Thoracic aorta (tissue), 2 donors: ENCODE measurements around the gene UNC13D. TPM values are rescaled to one million over a fixed set of nuclear protein-coding genes. Genes with fewer than 3 reads are reported as not detected.
"Not testable (repeated sequence)": the region's sequence is repeated elsewhere in the genome, so short reads cannot be mapped to it uniquely, and the experiment has no call there.

Experiments used
- ATAC-seq: fragments of 150-250 bp; one replicate; pipeline ENCODE4 v1.8.0; 2017; ENCODE audit warnings: low read depth; ENCODE audit not compliant: insufficient number of reproducible peaks, low FRiP score
- DNase-seq: peaks from one replicate; pipeline ENCODE4 v3.0.0-alpha.2; 2020; ENCODE audit warnings: low spot score
- H3K27ac ChIP-seq, 2 donors: fragments of 200-600 bp; sonication (generic); 1 replicate in 1 of 2; 2 replicates in 1 of 2; pipeline ENCODE4 v1.5.1; 2016; ENCODE audit warnings: mild to moderate bottlenecking in 2 of 2, moderate library complexity in 2 of 2
- H3K27me3 ChIP-seq: fragments of 200-600 bp; sonication (generic); replicated peaks from 2 replicates; pipeline ENCODE4 v1.6.0; 2016; ENCODE audit warnings: mild to moderate bottlenecking; ENCODE audit not compliant: insufficient read depth
- H3K36me3 ChIP-seq: fragments of 200-600 bp; sonication (generic); one replicate; pipeline ENCODE4 v1.5.1; 2016
- H3K4me1 ChIP-seq, 2 donors: fragments of 200-600 bp; sonication (generic); 1 replicate in 1 of 2; 2 replicates in 1 of 2; pipeline versions ENCODE4 v1.5.1 to v1.6.0; 2016; ENCODE audit warnings: low read depth in 2 of 2, mild to moderate bottlenecking in 1 of 2; ENCODE audit not compliant: control insufficient read depth in 1 of 2
- H3K4me3 ChIP-seq: fragments of 200-600 bp; sonication (generic); 2 replicates; pipeline ENCODE4 v1.5.1; 2016; ENCODE audit warnings: mild to moderate bottlenecking
- H3K9me3 ChIP-seq: fragments of 200-600 bp; sonication (generic); 2 replicates; pipeline ENCODE4 v1.5.1; 2016
- CTCF ChIP-seq: fragments of 200-600 bp; sonication (generic); IDR thresholded peaks from one replicate; pipeline ENCODE4 v1.5.1; 2019; ENCODE audit warnings: antibody characterized with exemption
- total RNA-seq, 2 donors: library from RNA; depleted of rRNA; stranded (reverse); fragments of >200 nt; gene quantifications; one replicate each; pipeline versions ENCODE4 v1.1.0 to v1.2.3, GENCODE V29; 2016

Gene UNC13D
- total RNA-seq, 2 donors from 2014 or later, result 13.5 to 36.0 TPM

GRCh38 chr17:75891022-75891604 is 46.9 kb upstream of the UNC13D start:
- no peaks in the 10 kb centered on the region for H3K27me3 ChIP-seq
- no peak for TF ChIP-seq CTCF
- no peak overlapping the region for H3K27ac ChIP-seq
- ATAC-seq, result no peak
- H3K9me3 ChIP-seq, result no peaks in the 10 kb centered on the region
- no peak for DNase-seq
- H3K36me3 ChIP-seq, result peaks cover 18% of the 10 kb centered on the region
- peaks cover 0 to 23% of the 10 kb centered on the region in 2 donors for H3K4me1 ChIP-seq
- H3K4me3 ChIP-seq, result no peak overlapping the region

DNA sequence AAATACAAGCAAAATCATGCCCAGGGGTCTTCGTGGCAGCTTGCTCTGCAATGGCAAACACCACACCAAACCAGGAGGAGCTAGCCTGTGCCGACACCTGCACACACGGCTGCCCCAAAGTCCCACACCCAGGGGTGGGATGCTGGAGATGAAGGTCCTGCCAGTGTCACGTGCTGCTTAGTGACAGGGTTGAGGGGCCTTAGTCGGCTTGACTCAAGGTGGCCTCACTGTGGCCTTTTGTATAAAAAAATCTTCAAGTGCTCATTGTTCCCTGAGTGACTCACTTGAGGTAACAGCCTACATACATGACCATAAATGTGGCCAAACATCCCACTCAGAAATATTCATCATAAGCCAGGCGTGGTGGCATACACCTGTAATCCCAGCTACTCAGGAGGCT is 45.2 kb upstream of the UNC13D start:
- ATAC-seq (no peak), DNase-seq (no peak)
- Histone ChIP-seq H3K4me1 (peaks cover 0 to 7% of the 10 kb centered on the region in 2 donors), H3K9me3 (no peaks in the 10 kb centered on the region), H3K4me3 (no peak overlapping the region), H3K27ac (no peak overlapping the region), H3K36me3 (peaks cover 18% of the 10 kb centered on the region), H3K27me3 (no peaks in the 10 kb centered on the region)
- no peak for TF ChIP-seq CTCF

GRCh38 chr17:75888484-75888883 is 44.3 kb upstream of the UNC13D start:
- no peak overlapping the region for H3K27ac ChIP-seq
- DNase-seq, result no peak
- TF ChIP-seq CTCF, result no peak

GRCh38 chr17:75885860-75886259 is 41.7 kb upstream of the UNC13D start:
- not testable (repeated sequence) for ATAC-seq, DNase-seq, H3K4me3 ChIP-seq, H3K27me3 ChIP-seq, H3K9me3 ChIP-seq, H3K4me1 ChIP-seq, H3K27ac ChIP-seq
- peaks cover 10% of the 10 kb centered on the region for H3K36me3 ChIP-seq

More at GRCh38 chr17:75888484-75888883, 44.3 kb upstream of the UNC13D start:
- H3K4me3 ChIP-seq, result no peak overlapping the region
- peaks cover 18% of the 10 kb centered on the region for H3K36me3 ChIP-seq
- no peaks in the 10 kb centered on the region for H3K27me3 ChIP-seq
- no peaks in the 10 kb centered on the region for H3K9me3 ChIP-seq
- H3K4me1 ChIP-seq, result no peaks in the 10 kb centered on the region
- ATAC-seq, result no peak

DNA sequence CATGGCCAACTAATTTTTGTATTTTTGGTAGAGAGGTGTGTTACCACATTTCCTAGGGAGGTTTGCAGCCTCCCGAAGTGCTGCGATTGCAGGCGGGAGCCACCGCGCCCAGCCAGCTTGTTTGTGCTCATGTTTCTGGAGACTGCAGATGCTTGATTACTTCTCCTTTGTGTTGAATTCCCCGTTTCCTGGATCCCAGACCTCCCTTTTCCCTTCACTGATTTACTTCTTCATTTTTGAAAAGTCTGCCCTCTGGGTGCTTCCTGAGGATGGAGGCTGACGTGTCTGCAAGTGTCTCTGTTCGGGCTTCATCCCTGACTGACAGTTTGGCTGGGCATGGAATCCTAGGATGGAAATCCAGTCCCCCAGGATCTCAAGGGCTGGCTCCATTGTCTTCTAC is 41.2 kb upstream of the UNC13D start:
- no peak overlapping the region for H3K4me3 ChIP-seq
- ATAC-seq (no peak), DNase-seq (no peak)
- TF ChIP-seq CTCF, result no peak
- no peaks in the 10 kb centered on the region for H3K4me1 ChIP-seq
- no peak overlapping the region for H3K27ac ChIP-seq
- H3K27me3 ChIP-seq, result no peaks in the 10 kb centered on the region
- peaks cover 6% of the 10 kb centered on the region for H3K36me3 ChIP-seq
- no peaks in the 10 kb centered on the region for H3K9me3 ChIP-seq
